ENCODE results near the gene ELOF1.
"Not testable (repeated sequence)": the region's sequence is repeated elsewhere in the genome, so short reads cannot be mapped to it uniquely, and the experiment has no call there.

Gene ELOF1

GRCh38 chr19:11566164-11566563 is 7.1 kb upstream of the ELOF1 start:
- DNase-seq (ENCODE audit: low read depth), result no peak

DNA sequence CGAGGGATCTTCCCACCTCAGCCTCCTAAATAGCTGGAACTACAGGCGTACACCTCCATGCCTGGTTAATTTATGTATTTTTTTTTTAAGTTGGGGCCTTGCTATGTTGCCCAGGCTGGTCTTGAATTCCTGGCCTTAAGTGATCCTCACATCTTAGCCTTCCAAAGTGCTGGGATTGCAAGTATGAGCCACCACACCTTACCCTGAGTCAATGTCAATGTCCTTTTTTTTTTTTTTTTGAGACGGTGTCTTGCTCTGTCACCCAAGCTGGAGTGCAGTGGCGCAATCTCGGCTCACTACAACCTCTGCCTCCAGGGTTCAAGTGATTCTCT is 6.6 kb upstream of the ELOF1 start:
- DNase-seq (ENCODE audit: low read depth), result not testable (repeated sequence)

GRCh38 chr19:11564082-11564807 is 5.2 kb upstream of the ELOF1 start:
- not testable (repeated sequence) for DNase-seq (ENCODE audit: low read depth)

DNA sequence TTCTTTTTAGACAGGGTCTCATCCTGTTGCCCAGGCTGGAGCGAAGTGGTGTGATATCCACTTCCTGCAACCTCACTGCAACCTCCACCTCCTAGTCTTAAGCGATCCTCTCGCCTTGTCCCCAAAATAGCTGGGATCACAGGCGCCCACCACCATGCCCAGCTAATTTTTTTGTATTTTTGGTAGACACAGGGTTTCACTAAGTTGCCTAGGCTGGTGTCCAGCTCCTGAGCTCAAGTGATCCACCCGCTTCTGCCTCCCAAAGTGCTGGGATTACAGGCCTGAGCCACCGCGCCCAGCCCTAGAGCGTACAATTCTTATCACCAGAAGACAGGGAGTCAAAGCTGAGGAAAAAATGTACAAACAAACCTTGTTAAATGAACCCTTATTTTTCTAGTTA is 4.5 kb upstream of the ELOF1 start:
- no peak for DNase-seq (ENCODE audit: low read depth)

GRCh38 chr19:11560404-11561051 is 1.5 kb upstream of the ELOF1 start:
- DNase-seq (ENCODE audit: low read depth), result no peak

DNA sequence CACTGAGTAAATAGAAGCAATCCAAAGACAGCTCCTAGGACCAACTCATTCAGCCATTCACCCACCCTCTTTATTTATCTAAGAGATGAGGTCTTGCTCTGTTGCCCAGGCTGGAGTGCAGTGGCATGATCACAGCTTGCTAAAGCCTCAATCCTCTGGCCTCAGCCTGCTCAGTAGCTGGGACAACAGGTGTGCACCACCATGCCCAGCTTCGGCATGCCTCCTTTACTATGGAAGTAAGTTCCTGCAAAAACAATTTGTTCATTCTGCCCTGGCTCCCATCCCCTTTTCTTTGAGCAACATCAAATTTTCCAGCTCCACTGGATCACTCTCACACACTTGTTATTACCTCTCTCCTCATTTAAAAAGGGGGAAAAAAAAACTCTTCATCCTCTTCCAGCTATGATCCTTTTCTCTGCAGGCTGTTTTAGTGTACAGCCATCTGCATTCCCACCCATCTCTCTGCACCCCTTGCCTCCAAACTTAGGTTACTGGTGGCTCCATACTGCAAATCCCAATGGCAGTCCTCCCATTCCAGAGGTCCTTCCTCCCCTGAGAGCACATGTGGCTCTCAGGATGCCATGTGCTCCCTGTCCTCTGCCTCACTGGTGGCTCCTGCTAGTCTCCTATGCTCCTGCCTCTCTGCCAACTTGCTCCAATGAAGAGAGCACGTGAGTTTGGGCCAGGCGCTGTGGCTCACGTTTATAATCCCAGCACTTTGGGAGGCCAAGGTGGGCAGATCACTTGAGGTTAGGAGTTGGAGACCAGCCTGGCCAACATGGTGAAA is 2.2 kb downstream of the ELOF1 start:
- DNase-seq (ENCODE audit: low read depth), result no peak

GRCh38 chr19:11555246-11555645 is 3.8 kb downstream of the ELOF1 start:
- DNase-seq (ENCODE audit: low read depth), result no peak

- DNase-seq (ENCODE audit: low read depth), result no peak
Observed at GRCh38 chr19:11554160-11554559, 4.9 kb downstream of the ELOF1 start.

DNA sequence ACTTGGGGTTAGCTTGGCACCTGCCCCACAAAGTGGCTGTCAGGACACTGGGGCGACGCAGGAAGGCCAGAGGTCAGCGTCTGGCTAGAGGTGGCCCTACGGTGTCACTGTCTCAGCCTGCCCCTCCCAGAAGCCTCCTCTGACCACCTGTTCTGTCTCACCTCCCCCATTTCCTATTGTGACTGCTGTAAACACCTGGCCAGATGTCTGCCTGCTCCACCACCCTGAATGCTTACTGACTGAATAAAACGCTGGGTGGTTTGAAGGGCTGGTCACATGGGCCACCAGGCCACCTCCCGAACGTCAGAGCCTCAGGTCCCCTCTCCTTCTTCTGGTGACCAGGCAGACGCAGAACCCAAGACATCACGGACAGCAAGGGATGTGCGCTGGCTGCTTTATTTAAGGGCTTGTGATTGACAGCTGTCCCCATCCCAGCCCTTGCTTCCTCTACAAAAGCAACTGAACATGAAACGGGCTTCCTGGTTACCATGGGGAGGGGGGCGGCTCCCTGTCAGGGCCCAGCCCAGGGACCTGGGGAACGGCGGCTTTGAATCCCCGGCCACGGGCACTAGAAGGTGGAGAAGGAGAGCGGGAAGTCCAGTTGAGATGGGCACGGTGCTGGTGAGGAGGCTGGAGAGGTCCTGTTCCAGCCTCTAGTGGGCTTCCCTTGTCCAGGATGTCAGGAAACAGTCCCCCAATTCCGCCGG is 6.2 kb downstream of the ELOF1 start:
- DNase-seq (ENCODE audit: low read depth), result no peak

GRCh38 chr19:11551603-11552235 is 7.3 kb downstream of the ELOF1 start:
- DNase-seq (ENCODE audit: low read depth), result no peak

- DNase-seq (ENCODE audit: low read depth), result no peak
Observed at GRCh38 chr19:11550265-11550664, 8.8 kb downstream of the ELOF1 start.

DNA sequence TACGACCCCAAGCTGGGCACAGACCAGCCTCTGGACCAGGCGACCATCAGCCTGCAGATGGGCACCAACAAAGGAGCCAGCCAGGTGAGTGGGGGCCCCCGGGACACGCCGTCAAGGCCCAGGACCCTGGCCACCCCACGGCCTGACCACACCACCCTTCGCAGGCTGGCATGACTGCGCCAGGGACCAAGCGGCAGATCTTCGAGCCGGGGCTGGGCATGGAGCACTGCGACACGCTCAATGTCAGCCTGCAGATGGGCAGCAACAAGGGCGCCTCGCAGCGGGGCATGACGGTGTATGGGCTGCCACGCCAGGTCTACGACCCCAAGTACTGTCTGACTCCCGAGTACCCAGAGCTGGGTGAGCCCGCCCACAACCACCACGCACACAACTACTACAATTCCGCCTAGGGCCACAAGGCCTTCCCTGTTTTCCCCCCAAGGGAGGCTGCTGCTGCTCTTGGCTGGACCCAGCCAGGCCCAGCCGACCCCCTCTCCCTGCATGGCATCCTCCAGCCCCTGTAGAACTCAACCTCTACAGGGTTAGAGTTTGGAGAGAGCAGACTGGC is 9.6 kb downstream of the ELOF1 start:
- no peak for DNase-seq (ENCODE audit: low read depth)

DNA sequence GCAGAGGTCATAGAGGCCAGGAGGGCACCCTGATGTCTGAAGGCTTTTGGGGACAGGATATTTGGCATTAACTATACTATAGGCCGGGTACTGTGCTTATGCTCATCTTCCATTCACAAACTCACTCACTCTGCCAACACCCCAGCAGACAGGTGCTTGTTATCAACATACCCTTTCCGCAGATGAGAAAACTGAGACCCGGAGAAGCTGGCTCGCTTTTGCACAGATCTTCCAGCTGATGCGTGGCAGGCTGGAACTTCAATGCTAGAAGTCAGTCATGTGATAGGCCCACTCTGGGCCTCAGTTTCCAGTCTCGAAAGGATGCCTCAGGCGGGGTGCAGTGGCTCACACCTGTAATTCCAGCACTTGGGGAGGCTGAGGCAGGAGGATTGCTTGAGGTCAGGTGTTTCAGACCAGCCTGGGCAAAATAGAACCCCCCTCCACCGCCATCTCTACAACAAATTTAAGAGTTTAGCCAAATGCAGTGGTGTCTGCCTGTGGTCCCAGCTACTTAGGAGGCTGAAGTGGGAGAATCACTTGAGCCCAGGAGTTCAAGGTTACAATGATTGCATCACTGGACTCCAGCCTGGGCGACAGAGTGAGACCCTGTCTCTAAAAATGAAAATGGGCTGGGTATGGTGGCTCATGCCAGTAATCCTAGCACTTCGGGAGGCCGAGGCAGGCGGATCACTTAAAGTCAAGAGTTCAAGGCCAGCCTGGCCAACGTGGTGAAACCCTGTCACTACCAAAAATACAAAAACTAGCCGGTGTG is 10.9 kb downstream of the ELOF1 start:
- no peak for DNase-seq (ENCODE audit: low read depth)

GRCh38 chr19:11541238-11541637 is 17.8 kb downstream of the ELOF1 start:
- DNase-seq (ENCODE audit: low read depth), result no peak

DNA sequence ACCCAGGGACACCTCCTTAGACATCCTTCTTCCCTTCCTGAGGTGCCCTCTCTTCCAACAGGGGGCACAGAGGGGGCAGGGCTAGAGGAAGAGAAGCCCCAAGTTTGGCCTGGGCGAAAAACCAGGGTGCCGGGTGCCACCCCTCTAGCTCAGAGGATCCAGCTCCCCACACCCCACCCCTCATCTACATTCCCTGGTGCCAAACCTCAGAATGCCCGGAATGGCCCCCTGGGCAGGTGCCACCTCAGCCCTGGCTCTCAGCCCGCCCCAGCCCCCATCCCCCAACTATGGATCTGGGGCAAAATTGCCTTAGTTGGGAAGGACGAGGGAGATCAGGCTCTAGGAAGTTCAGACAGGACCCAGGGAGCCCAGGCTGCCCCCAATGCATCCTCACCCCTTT is 18.4 kb downstream of the ELOF1 start:
- no peak for DNase-seq (ENCODE audit: low read depth)

DNA sequence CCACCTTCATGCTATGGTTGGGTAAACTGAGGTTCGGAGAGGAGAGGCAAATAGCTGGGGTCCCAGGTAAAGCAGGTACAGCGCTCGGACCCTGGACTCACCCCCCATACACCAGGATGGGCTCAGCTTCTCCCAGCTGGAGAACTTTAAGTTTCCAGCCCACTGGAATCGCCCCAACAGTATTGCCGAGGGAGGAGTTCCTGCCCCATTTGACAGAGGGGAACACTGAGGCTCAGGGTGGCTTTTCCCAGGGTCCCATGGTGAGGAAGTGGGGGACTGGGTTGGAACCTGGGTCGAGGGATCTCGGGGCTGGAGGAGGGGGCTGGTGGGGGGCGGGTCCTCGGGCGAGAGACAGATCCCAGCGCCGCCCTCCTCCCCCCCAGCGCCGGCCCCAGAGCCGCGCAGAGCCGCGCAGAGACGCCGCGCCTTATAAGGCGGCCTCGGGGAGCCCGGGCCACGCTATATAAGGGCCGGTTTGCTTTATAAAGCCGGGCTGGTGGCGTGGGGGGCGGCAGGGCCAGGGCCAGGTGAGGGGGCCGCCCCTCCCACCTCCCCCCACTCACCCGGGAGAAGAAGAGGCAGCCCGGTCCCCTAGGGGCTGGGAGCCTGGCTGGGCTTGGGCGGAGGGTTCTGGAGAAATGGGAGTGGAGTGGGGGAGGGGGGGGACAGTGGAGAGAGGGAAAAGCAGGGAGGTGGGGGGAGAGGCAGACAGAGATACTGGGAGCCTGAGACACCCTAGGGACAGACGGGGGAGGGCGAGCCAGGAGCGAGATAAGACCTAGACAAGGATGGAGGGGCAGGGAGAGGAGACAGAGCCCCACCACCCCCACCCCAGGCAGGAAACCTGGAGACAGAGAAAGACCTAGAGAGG is 19.3 kb downstream of the ELOF1 start:
- DNase-seq (ENCODE audit: low read depth), result no peak

DNA sequence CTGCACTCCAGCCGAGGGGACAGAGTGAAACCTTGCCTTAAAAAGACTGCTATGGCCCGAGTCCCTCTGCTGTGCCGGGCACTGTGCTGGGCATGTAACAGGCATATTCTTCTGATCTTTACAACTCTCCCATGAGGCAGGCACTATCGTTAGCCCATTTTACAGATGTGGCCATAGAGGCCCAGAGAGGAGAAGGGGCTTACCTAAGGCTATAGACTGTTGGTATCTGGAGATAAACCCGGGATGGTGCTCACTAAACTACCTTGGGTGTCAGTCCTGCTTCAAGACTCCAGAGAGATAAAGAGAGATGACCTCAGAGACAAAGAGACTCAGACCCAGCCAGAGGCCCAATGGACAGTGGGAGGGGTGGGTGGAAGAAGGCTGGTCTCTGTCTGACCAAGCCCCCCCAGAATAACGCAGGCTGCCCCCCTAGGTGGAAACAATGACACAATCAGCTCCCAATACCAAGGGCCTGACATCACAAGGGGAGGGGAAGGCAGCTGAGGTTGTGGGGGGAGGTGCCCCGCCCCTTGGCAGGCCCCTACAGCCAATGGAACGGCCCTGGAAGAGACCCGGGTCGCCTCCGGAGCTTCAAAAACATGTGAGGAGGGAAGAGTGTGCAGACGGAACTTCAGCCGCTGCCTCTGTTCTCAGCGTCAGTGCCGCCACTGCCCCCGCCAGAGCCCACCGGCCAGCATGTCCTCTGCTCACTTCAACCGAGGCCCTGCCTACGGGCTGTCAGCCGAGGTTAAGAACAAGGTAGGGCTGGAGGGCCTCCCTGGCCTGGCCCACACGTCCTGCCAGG is 20.6 kb downstream of the ELOF1 start, which contains the start of gene CNN1:
Gene CNN1, plus strand, starts transcription at position 620 of the 805 bp plus-strand sequence. Its CDS starts 77 bp downstream, at position 697.
- no peak for DNase-seq (ENCODE audit: low read depth)

- no peak for DNase-seq (ENCODE audit: low read depth)
Observed at GRCh38 chr19:11535792-11536595, 23.0 kb downstream of the ELOF1 start.

Measured in HS-5 (cell line).